Small intestine (tissue), 16 donors: ENCODE measurements around the gene NTN4. TPM values are rescaled to one million over a fixed set of nuclear protein-coding genes. Genes with fewer than 3 reads are reported as not detected.

ENCODE experiments used
- DNase-seq, 2 donors: peaks; one replicate each; pipeline versions ENCODE4 v3.0.0 to v3.0.0-alpha.2; 2013
- FAIRE-seq: peaks from 2 replicates; lab custom pipeline; 2012; peaks lifted over from hg19 to GRCh38; lab: Jason Lieb, UNC
- H3K27ac ChIP-seq, 3 donors: one replicate each; pipeline ENCODE4 v1.5.1; 2013; ENCODE audit warnings: low read length in 2 of 3, mild to moderate bottlenecking in 2 of 3, control low read depth in 1 of 3, inconsistent platforms in 1 of 3, low read depth in 1 of 3, moderate library complexity in 1 of 3
- H3K27me3 ChIP-seq, 3 donors: one replicate each; pipeline ENCODE4 v1.6.1; 2013; ENCODE audit warnings: low read length in 3 of 3, inconsistent platforms in 1 of 3; ENCODE audit not compliant: control insufficient read depth in 3 of 3, insufficient read depth in 3 of 3
- H3K36me3 ChIP-seq, 3 donors: one replicate each; pipeline ENCODE4 v1.6.1; 2013; ENCODE audit warnings: low read length in 3 of 3, inconsistent platforms in 1 of 3, low read depth in 1 of 3, mild to moderate bottlenecking in 1 of 3, moderate library complexity in 1 of 3; ENCODE audit not compliant: control insufficient read depth in 3 of 3, insufficient read depth in 2 of 3
- H3K4me1 ChIP-seq, 3 donors: one replicate each; pipeline ENCODE4 v1.6.1; 2013; ENCODE audit warnings: low read length in 2 of 3, inconsistent platforms in 1 of 3, low read depth in 1 of 3, mild to moderate bottlenecking in 1 of 3, moderate library complexity in 1 of 3; ENCODE audit not compliant: control insufficient read depth in 3 of 3, insufficient read depth in 2 of 3
- H3K4me3 ChIP-seq, 3 donors: one replicate each; pipeline ENCODE4 v1.5.1; 2013; ENCODE audit warnings: low read length in 3 of 3, control low read depth in 1 of 3, inconsistent platforms in 1 of 3, low read depth in 1 of 3, mild to moderate bottlenecking in 1 of 3, moderate library complexity in 1 of 3
- H3K9me3 ChIP-seq, 2 donors: one replicate each; pipeline ENCODE4 v1.6.1; 2013; ENCODE audit warnings: low read depth in 1 of 2, low read length in 1 of 2; ENCODE audit not compliant: control insufficient read depth in 2 of 2, insufficient read depth in 1 of 2
- WGBS, 3 donors: extraction: QIAGEN DNeasy Blood & Tissue Kit; methylation state at CpG; one replicate each; pipeline ENCODE4 v1.1.7; 2013; 5-methylcytosine and 5-hydroxymethylcytosine counted together
- long read RNA-seq, 10 donors: transcript quantifications; one replicate each; lab custom pipeline, GENCODE V29; 2026
- polyA plus RNA-seq, 4 donors: library from polyadenylated mRNA; stranded (reverse) in 3 of 4; unstranded in 1 of 4; fragments of 200-250 nt in 3 of 4; fragments of 120-200 nt in 1 of 4; gene quantifications; one replicate each; pipeline versions ENCODE4 v1.2.1 to v1.2.3, GENCODE V29; 2013
- donor health status: healthy with polysubstance abuse.
- donor health status: control.
- donor health status: control.
- donor health status: Bipolar disorder and iron deficiency.
- donor health status: healthy.

The NTN4 gene
- 10 to 100 TPM in 2 of 4 donors, 1 to 10 TPM in 2; 1.6 to 45.7 (median 9.8) TPM for polyA plus RNA-seq
- long read RNA-seq, donor 1, transcript NTN4-201 (10 exons, 3,615 nt): major isoform, 13 of 20 reads
- long read RNA-seq, donor 1, partial matches to known transcripts: 7 of 20 reads
- long read RNA-seq, donor 1, other reads (novel, unspliced or antisense): 0 of 20 reads
- long read RNA-seq, donor 2, partial matches to known transcripts: 0 of 2 reads
- long read RNA-seq, donor 2, other reads (novel, unspliced or antisense): 0 of 2 reads
- long read RNA-seq, donor 3, partial matches to known transcripts: 0 of 1 reads
- long read RNA-seq, donor 3, other reads (novel, unspliced or antisense): 0 of 1 reads
- long read RNA-seq, donor 4, partial matches to known transcripts: 0 of 1 reads
- long read RNA-seq, donor 4, other reads (novel, unspliced or antisense): 0 of 1 reads
- long read RNA-seq, donor 5: 0 reads
- long read RNA-seq, donor 6, partial matches to known transcripts: 0 of 1 reads
- long read RNA-seq, donor 6, other reads (novel, unspliced or antisense): 0 of 1 reads
- long read RNA-seq, donor 7: 0 reads
- long read RNA-seq, donor 8: 0 reads
- long read RNA-seq, donor 9: 0 reads
- long read RNA-seq, donor 10: 0 reads

- H3K9me3 ChIP-seq: no peaks in the 10 kb centered on the region
- peak within 1 kb of the TSS in 2 of 3 donors; percentile 45 to 52 for H3K27ac ChIP-seq
- WGBS, 3 donors: 0 to 1% (median 1%) methylated on average over 69 to 96 of the region's 96 CpGs
- H3K4me1 ChIP-seq: peaks cover 0 to 15% (median 0%) of the 10 kb centered on the region in 3 donors
- H3K27me3 ChIP-seq: peaks cover 3 to 15% (median 10%) of the 10 kb centered on the region in 3 donors
- H3K36me3 ChIP-seq: peaks cover 0 to 7% (median 0%) of the 10 kb centered on the region in 3 donors
- peak within 1 kb of the TSS; percentile 63 to 89 (median 66) for H3K4me3 ChIP-seq
- FAIRE-seq (no peak), DNase-seq (peak; percentile 43 to 75)
These were observed at the start of gene NTN4 for GRCh38 chr12:95790033-95790916. NTN4 (minus strand) TSS chr12:95790764; CDS start chr12:95790309, 455 bp downstream.

DNA sequence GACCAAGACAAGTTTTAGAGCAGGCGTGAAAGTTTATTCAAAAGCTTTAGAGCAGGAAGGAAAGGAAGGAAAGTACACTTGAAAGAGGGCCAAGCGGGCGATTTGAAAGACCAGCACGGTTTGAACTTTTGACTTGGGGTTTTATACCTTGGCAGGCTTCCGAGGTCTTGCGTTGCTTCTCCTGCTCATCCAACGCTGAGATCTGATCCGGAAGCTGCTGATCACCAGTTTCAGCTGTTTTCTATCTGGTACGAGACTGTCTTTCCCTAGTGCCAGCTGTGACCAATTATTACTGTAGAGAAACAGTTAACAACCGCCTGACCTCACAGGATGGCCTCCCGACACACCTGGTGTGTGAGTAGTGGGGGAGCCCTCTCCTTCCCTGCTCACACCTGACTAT, 47.6 kb upstream of the NTN4 start:
- Histone ChIP-seq H3K27me3 (no peaks in the 10 kb centered on the region), H3K27ac (no peak overlapping the region), H3K4me3 (no peak overlapping the region), H3K9me3 (no peaks in the 10 kb centered on the region), H3K4me1 (peaks cover 0 to 2% (median 0%) of the 10 kb centered on the region in 3 donors), H3K36me3 (no peaks in the 10 kb centered on the region)
- FAIRE-seq (no peak), DNase-seq (peak in 1 of 2 donors; percentile 85)
- WGBS, 3 donors: 2 to 11% (median 7%) methylated on average over 11 of the region's 11 CpGs

- FAIRE-seq (no peak), DNase-seq (no peak)
- Histone ChIP-seq H3K4me1 (peaks cover 0 to 2% (median 0%) of the 10 kb centered on the region in 3 donors), H3K4me3 (no peak overlapping the region), H3K36me3 (no peaks in the 10 kb centered on the region), H3K27ac (no peak overlapping the region), H3K27me3 (no peaks in the 10 kb centered on the region), H3K9me3 (no peaks in the 10 kb centered on the region)
- WGBS, 3 donors: 18 to 45% (median 36%) methylated on average over 10 of the region's 10 CpGs
These were observed 46.9 kb upstream of the NTN4 start for GRCh38 chr12:95837240-95838038.

GRCh38 chr12:95836630-95837239, 46.2 kb upstream of the NTN4 start:
- no peak for FAIRE-seq
- no peak overlapping the region for H3K27ac ChIP-seq
- H3K36me3 ChIP-seq: no peaks in the 10 kb centered on the region
- peaks cover 0 to 2% (median 0%) of the 10 kb centered on the region in 3 donors for H3K4me1 ChIP-seq
- peak in 1 of 2 donors; percentile 28 for DNase-seq
- WGBS, 3 donors: 0 to 17% (median 0%) methylated on average over 1 of the region's 1 CpG
- H3K4me3 ChIP-seq: no peak overlapping the region
- H3K9me3 ChIP-seq: no peaks in the 10 kb centered on the region
- H3K27me3 ChIP-seq: no peaks in the 10 kb centered on the region

DNA sequence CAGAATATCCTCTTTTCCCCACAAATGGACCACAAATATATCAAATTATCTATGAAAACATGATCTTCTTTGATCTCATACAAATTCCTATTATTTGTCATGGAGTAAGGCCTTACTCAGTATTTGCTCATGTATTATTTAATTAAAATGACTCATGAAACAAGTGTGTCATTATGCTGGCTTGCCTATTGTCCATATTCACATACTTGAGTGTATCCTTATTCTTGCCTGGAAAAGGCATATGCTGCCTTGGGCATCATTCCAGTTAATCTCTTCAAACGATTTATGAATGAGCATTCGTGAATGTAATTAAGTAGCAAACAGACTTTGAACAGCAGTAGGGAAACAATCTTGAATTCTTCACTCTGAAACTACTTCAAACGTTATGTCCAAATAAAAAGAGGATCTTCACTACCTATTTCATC, 45.6 kb upstream of the NTN4 start:
- Histone ChIP-seq H3K27ac (no peak overlapping the region), H3K4me1 (peaks cover 0 to 2% (median 0%) of the 10 kb centered on the region in 3 donors), H3K36me3 (no peaks in the 10 kb centered on the region), H3K9me3 (no peaks in the 10 kb centered on the region), H3K27me3 (no peaks in the 10 kb centered on the region), H3K4me3 (no peak overlapping the region)
- FAIRE-seq (no peak), DNase-seq (peak in 1 of 2 donors; percentile 68)
- WGBS, 3 donors: 7 to 20% (median 14%) methylated on average over 3 of the region's 3 CpGs

DNA sequence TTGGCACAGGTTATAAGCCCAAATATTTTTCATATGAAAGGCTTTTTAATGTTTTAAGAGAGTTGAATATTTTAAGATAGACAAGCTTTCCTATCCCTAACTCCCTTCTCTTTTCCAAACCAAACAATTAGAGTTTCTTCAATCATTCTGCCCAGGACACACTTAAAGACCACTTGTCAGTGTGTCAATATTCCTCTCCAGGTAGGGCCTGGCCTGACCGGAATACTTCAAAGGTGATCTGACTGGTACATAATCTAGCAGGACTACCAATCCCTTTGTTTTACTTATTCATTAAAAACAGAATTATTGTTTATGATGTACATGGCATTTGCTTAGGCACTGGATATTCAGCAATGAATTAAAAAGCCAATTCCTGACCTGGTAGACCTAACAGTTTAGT, 44.0 kb upstream of the NTN4 start:
- H3K4me1 ChIP-seq: peaks cover 0 to 2% (median 0%) of the 10 kb centered on the region in 3 donors
- no peaks in the 10 kb centered on the region for H3K9me3 ChIP-seq
- FAIRE-seq: no peak
- no peak overlapping the region for H3K4me3 ChIP-seq
- no peaks in the 10 kb centered on the region for H3K36me3 ChIP-seq
- H3K27ac ChIP-seq: no peak overlapping the region
- H3K27me3 ChIP-seq: no peaks in the 10 kb centered on the region
- no peak for DNase-seq
- WGBS, 3 donors: 89 to 95% (median 94%) methylated on average over 1 of the region's 1 CpG

- DNase-seq (no peak), FAIRE-seq (no peak)
- 53 to 69% (median 66%) methylated on average over 2 of the region's 2 CpGs for WGBS, 3 donors
- no peaks in the 10 kb centered on the region for H3K27me3 ChIP-seq
- no peaks in the 10 kb centered on the region for H3K36me3 ChIP-seq
- no peak overlapping the region for H3K27ac ChIP-seq
- H3K4me1 ChIP-seq: no peaks in the 10 kb centered on the region
- no peaks in the 10 kb centered on the region for H3K9me3 ChIP-seq
- no peak overlapping the region for H3K4me3 ChIP-seq
These were observed 39.9 kb upstream of the NTN4 start for GRCh38 chr12:95830335-95831089.
